ENCODE measurements around the gene SRPK1.

The SRPK1 gene

GRCh38 chr6:35809809-35810208, 111.1 kb downstream of the SRPK1 start:
- no peak for DNase-seq

- DNase-seq: no peak
Measured at GRCh38 chr6:35808688-35809087, 112.2 kb downstream of the SRPK1 start.

GRCh38 chr6:35804996-35805736, 115.7 kb downstream of the SRPK1 start, which contains the start of gene LHFPL5:
TSS of gene LHFPL5 (plus strand) at chr6:35805352. CDS start at chr6:35805671, 319 bp downstream.
- peak; percentile 46 for DNase-seq

GRCh38 chr6:35801148-35801547, 119.8 kb downstream of the SRPK1 start:
- no peak for DNase-seq

GRCh38 chr6:35798706-35799105, 122.2 kb downstream of the SRPK1 start:
- no peak for DNase-seq

- DNase-seq: no peak
Measured at GRCh38 chr6:35797837-35798526, 122.9 kb downstream of the SRPK1 start.

GRCh38 chr6:35796236-35796635, 124.7 kb downstream of the SRPK1 start:
- DNase-seq: no peak

GRCh38 chr6:35795453-35796071, 125.3 kb downstream of the SRPK1 start:
- no peak for DNase-seq

GRCh38 chr6:35794536-35795452, 126.1 kb downstream of the SRPK1 start:
- DNase-seq: no peak

- DNase-seq: no peak
Measured at GRCh38 chr6:35790683-35791082, 130.2 kb downstream of the SRPK1 start.

GRCh38 chr6:35788423-35788982, 132.4 kb downstream of the SRPK1 start:
- DNase-seq: no peak

- DNase-seq: no peak
Measured at GRCh38 chr6:35787266-35788218, 133.4 kb downstream of the SRPK1 start.

GRCh38 chr6:35786810-35787209, 134.1 kb downstream of the SRPK1 start:
- DNase-seq: no peak

GRCh38 chr6:35786272-35786671, 134.6 kb downstream of the SRPK1 start:
- DNase-seq: no peak

- DNase-seq: no peak
Measured at GRCh38 chr6:35784200-35784599, 136.7 kb downstream of the SRPK1 start.

All from activated naive CD4-positive, alpha-beta T cell treated with anti-CD3 and anti-CD28 coated beads, Interleukin-2, amount 50 U/mL, for 16 hours (primary cell).